IgD-negative memory B cell (primary cell): ENCODE measurements around the gene CD81. TPM values are rescaled to one million over a fixed set of nuclear protein-coding genes. Genes with fewer than 3 reads are reported as not detected.
"Not testable (repeated sequence)": the region's sequence is repeated elsewhere in the genome, so short reads cannot be mapped to it uniquely, and the experiment has no call there.

ENCODE experiments used
- H3K27ac Mint-ChIP-seq, 3 donors: one replicate each; pipeline ENCODE4 v1.8.0; 2020 to 2022; ENCODE audit warnings: mild to moderate bottlenecking in 3 of 3, mixed read lengths in 3 of 3, moderate library complexity in 1 of 3
- H3K27me3 Mint-ChIP-seq: one replicate; pipeline ENCODE4 v1.8.0; 2021; ENCODE audit warnings: mixed read lengths
- H3K36me3 Mint-ChIP-seq: one replicate; pipeline ENCODE4 v1.8.0; 2020; ENCODE audit warnings: mild to moderate bottlenecking, mixed read lengths
- H3K4me1 Mint-ChIP-seq, 3 donors: one replicate each; pipeline ENCODE4 v1.8.0; 2020 to 2022; ENCODE audit warnings: mixed read lengths in 3 of 3, mild to moderate bottlenecking in 1 of 3
- H3K4me3 Mint-ChIP-seq, 4 donors: one replicate each; pipeline ENCODE4 v1.8.0; 2020 to 2022; ENCODE audit warnings: mild to moderate bottlenecking in 4 of 4, mixed read lengths in 4 of 4, moderate library complexity in 3 of 4
- H3K9me3 Mint-ChIP-seq, 3 donors: one replicate each; pipeline ENCODE4 v1.8.0; 2020 to 2021; ENCODE audit warnings: mixed read lengths in 3 of 3, mild to moderate bottlenecking in 1 of 3
- polyA plus RNA-seq: library from polyadenylated mRNA; unstranded; fragments of 300-500 nt; fragmentation: Illumina TruSeq; gene quantifications from one replicate; pipeline ENCODE4 v1.2.3, GENCODE V29; 2021

The CD81 gene
- 195 TPM for polyA plus RNA-seq

GRCh38 chr11:2376751-2377451 is at the start of gene CD81:
Gene CD81, plus strand, starts transcription at chr11:2377310. Its CDS starts 240 bp downstream, at chr11:2377550.
- Mint-ChIP-seq H3K27me3 (no peaks in the 10 kb centered on the region), H3K9me3 (no peaks in the 10 kb centered on the region), H3K4me3 (peak within 1 kb of the TSS; percentile 84 to 93 (median 90)), H3K4me1 (peaks cover 9 to 17% (median 17%) of the 10 kb centered on the region in 3 donors), H3K27ac (peak within 1 kb of the TSS; percentile 31 to 91 (median 85)), H3K36me3 (no peaks in the 10 kb centered on the region)

- Mint-ChIP-seq H3K27ac (no peak overlapping the region), H3K9me3 (peaks cover under 1 to 9% (median 4%) of the 10 kb centered on the region in 3 donors), H3K4me3 (peak overlapping the region in 1 of 4 donors; percentile 12), H3K36me3 (no peaks in the 10 kb centered on the region), H3K27me3 (no peaks in the 10 kb centered on the region), H3K4me1 (peaks cover 0 to 2% (median 0%) of the 10 kb centered on the region in 3 donors)
Observed at GRCh38 chr11:2328021-2328420, 49.1 kb upstream of the CD81 start.

DNA sequence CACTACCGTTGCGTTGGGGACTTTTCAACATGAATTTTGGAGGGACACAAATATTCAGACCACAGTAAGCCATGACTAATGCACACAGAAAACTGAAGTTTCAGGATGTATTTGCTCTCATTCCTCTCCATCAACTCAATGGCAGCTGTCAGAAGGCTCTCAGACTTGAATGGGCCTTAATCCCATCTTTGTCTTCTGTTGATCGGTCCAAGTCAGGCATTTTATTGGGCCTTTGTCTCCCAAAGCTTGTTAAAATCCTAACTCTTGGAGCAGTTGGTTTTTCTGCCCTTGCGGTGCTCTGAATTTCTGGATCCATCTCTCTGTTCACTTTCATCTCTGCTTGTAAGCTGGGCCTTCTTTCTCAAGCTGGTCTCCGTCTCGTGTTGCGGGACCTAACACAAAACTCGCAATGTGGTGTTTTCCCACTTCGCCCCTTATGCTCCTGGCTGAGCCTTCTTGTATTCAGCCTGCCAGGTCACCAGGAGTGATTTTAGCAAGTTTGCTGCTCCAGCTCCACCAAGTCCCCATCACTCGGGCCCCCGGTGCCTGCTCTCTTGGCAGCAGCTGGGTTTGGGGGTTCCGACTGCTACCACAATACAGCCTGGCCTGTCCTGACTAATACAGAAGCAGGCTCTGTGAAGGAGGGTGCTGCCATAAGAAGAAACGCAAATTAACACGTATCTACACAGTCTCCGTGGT is 48.3 kb upstream of the CD81 start:
- peaks cover 0 to 9% (median 0%) of the 10 kb centered on the region in 3 donors for H3K9me3 Mint-ChIP-seq

DNA sequence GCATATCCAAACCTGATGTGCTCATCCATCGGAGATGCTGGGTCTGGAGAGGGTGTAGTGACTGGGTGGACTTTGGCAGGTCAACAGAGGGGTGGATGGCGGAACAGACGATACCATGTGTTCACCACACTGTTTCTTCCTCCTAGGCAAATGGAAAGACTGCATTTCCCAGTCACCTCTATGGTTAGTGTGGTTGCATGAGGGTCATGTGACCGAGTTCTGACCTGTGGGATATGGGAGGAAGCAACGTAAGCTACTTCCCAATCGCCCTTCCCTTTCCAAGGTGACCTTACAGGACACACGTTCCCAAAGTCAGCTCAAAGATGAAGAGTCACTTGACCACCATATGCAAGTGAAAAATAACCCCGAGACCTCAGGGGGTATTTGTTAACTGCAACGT is 47.6 kb upstream of the CD81 start:
- H3K4me3 Mint-ChIP-seq = no peak overlapping the region
- H3K9me3 Mint-ChIP-seq = peaks cover 0 to 9% (median 0%) of the 10 kb centered on the region in 3 donors
- H3K4me1 Mint-ChIP-seq = peaks cover 0 to 2% (median 0%) of the 10 kb centered on the region in 3 donors
- no peaks in the 10 kb centered on the region for H3K36me3 Mint-ChIP-seq
- peak overlapping the region in 1 of 3 donors; percentile 36 for H3K27ac Mint-ChIP-seq
- H3K27me3 Mint-ChIP-seq = no peaks in the 10 kb centered on the region

More for the DNA sequence above, 48.3 kb upstream of the CD81 start:
- H3K27me3 Mint-ChIP-seq = no peaks in the 10 kb centered on the region
- H3K27ac Mint-ChIP-seq = no peak overlapping the region
- no peak overlapping the region for H3K4me3 Mint-ChIP-seq
- H3K4me1 Mint-ChIP-seq = peaks cover 0 to 2% (median 0%) of the 10 kb centered on the region in 3 donors
- H3K36me3 Mint-ChIP-seq = no peaks in the 10 kb centered on the region

GRCh38 chr11:2330696-2331095 is 46.4 kb upstream of the CD81 start:
- no peaks in the 10 kb centered on the region for H3K36me3 Mint-ChIP-seq
- H3K27ac Mint-ChIP-seq = no peak overlapping the region
- H3K4me3 Mint-ChIP-seq = peak overlapping the region in 2 of 4 donors; percentile 57 to 71
- no peaks in the 10 kb centered on the region for H3K27me3 Mint-ChIP-seq
- H3K9me3 Mint-ChIP-seq = peaks cover 0 to 9% (median 0%) of the 10 kb centered on the region in 3 donors
- peaks cover 0 to 2% (median 0%) of the 10 kb centered on the region in 3 donors for H3K4me1 Mint-ChIP-seq

DNA sequence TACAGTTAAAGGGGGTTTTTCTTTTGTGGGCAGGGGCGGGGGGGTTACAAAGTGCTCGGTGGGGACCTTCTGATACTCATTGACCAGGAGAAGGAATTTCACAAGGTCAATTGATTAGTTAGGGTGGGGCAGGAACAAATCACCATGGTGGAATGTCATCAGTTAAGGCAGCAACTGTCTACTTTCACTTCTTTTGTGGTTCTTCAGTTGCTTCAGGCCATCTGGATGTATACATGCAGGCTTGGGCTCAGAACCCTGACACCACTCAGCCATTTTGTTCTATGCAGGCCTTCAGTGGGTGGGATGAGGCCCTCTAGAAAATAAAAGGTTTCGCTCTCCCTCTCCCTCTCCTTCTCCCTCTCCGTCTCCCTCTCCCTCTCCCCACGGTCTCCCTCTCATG is 45.7 kb upstream of the CD81 start:
- no peaks in the 10 kb centered on the region for H3K27me3 Mint-ChIP-seq
- peak overlapping the region in 1 of 4 donors; percentile 39 for H3K4me3 Mint-ChIP-seq

GRCh38 chr11:2332569-2332968 is 44.5 kb upstream of the CD81 start:
- H3K4me3 Mint-ChIP-seq, H3K9me3 Mint-ChIP-seq, H3K36me3 Mint-ChIP-seq, H3K27me3 Mint-ChIP-seq, H3K4me1 Mint-ChIP-seq, H3K27ac Mint-ChIP-seq: not testable (repeated sequence)

More for the DNA sequence above, 45.7 kb upstream of the CD81 start:
- Mint-ChIP-seq H3K9me3 (peaks cover 0 to 9% (median 0%) of the 10 kb centered on the region in 3 donors), H3K4me1 (no peaks in the 10 kb centered on the region), H3K27ac (no peak overlapping the region), H3K36me3 (no peaks in the 10 kb centered on the region)

GRCh38 chr11:2333486-2334205 is 43.5 kb upstream of the CD81 start:
- H3K4me3 Mint-ChIP-seq, H3K27me3 Mint-ChIP-seq: not testable (repeated sequence)

GRCh38 chr11:2335286-2335685 is 41.8 kb upstream of the CD81 start:
- H3K27ac Mint-ChIP-seq, H3K36me3 Mint-ChIP-seq, H3K4me3 Mint-ChIP-seq, H3K27me3 Mint-ChIP-seq, H3K9me3 Mint-ChIP-seq, H3K4me1 Mint-ChIP-seq: not testable (repeated sequence)

More at GRCh38 chr11:2333486-2334205, 43.5 kb upstream of the CD81 start:
- H3K4me1 Mint-ChIP-seq, H3K9me3 Mint-ChIP-seq, H3K36me3 Mint-ChIP-seq, H3K27ac Mint-ChIP-seq: not testable (repeated sequence)

GRCh38 chr11:2338760-2339159 is 38.4 kb upstream of the CD81 start:
- H3K27ac Mint-ChIP-seq, H3K4me3 Mint-ChIP-seq, H3K27me3 Mint-ChIP-seq, H3K9me3 Mint-ChIP-seq, H3K4me1 Mint-ChIP-seq, H3K36me3 Mint-ChIP-seq: not testable (repeated sequence)

GRCh38 chr11:2342557-2342956 is 34.6 kb upstream of the CD81 start:
- no peak overlapping the region for H3K4me3 Mint-ChIP-seq
- H3K36me3 Mint-ChIP-seq = peaks cover 4% of the 10 kb centered on the region
- no peak overlapping the region for H3K27ac Mint-ChIP-seq
- peaks cover 0 to 5% (median 1%) of the 10 kb centered on the region in 3 donors for H3K4me1 Mint-ChIP-seq
- H3K9me3 Mint-ChIP-seq = peaks cover 0 to 5% (median 3%) of the 10 kb centered on the region in 3 donors
- peaks cover 2% of the 10 kb centered on the region for H3K27me3 Mint-ChIP-seq

GRCh38 chr11:2342981-2343380 is 34.1 kb upstream of the CD81 start:
- no peak overlapping the region for H3K27ac Mint-ChIP-seq
- H3K4me1 Mint-ChIP-seq = peaks cover 0 to 5% (median 1%) of the 10 kb centered on the region in 3 donors
- H3K36me3 Mint-ChIP-seq = peaks cover 4% of the 10 kb centered on the region
- H3K27me3 Mint-ChIP-seq = peaks cover 2% of the 10 kb centered on the region
- H3K9me3 Mint-ChIP-seq = peaks cover 0 to 5% (median 3%) of the 10 kb centered on the region in 3 donors
- H3K4me3 Mint-ChIP-seq = no peak overlapping the region

- H3K9me3 Mint-ChIP-seq = peaks cover 1 to 6% (median 3%) of the 10 kb centered on the region in 3 donors
- H3K27me3 Mint-ChIP-seq = peaks cover 5% of the 10 kb centered on the region
- H3K36me3 Mint-ChIP-seq = peaks cover 4% of the 10 kb centered on the region
- no peak overlapping the region for H3K4me3 Mint-ChIP-seq
- H3K27ac Mint-ChIP-seq = no peak overlapping the region
- peaks cover 0 to 3% (median 1%) of the 10 kb centered on the region in 3 donors for H3K4me1 Mint-ChIP-seq
Observed at GRCh38 chr11:2343502-2343901, 33.6 kb upstream of the CD81 start.

DNA sequence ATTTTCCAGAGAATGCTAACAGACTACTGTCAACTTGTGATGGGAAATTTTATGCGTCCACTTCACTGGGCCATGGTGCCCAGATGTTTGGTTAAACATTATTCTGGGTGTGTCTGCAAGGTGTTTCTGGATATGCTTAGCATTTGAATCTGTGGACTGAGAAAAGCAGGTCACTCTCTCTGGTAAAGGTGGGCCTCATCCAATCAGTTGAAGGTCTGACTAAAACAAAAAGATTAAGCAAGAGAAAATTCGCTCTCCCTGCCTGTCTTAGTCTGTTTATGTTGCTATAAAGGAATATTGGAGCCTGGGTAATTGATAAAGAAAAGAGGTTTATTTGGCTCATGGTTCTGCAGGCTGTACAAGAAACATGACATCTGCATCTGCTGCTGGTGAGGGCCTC is 32.1 kb upstream of the CD81 start:
- Mint-ChIP-seq H3K4me1 (peaks cover 0 to 1% (median 0%) of the 10 kb centered on the region in 3 donors), H3K27me3 (peaks cover 5% of the 10 kb centered on the region), H3K9me3 (peaks cover 5 to 13% (median 6%) of the 10 kb centered on the region in 3 donors), H3K36me3 (peaks cover 6% of the 10 kb centered on the region), H3K27ac (no peak overlapping the region), H3K4me3 (no peak overlapping the region)

- no peak overlapping the region for H3K27ac Mint-ChIP-seq
Observed at GRCh38 chr11:2346014-2346413, 31.1 kb upstream of the CD81 start.

More at GRCh38 chr11:2346014-2346413, 31.1 kb upstream of the CD81 start:
- Mint-ChIP-seq H3K36me3 (peaks cover 9% of the 10 kb centered on the region), H3K4me1 (peaks cover 0 to 1% (median 0%) of the 10 kb centered on the region in 3 donors), H3K27me3 (peaks cover 5% of the 10 kb centered on the region), H3K4me3 (no peak overlapping the region), H3K9me3 (peaks cover 5 to 16% (median 8%) of the 10 kb centered on the region in 3 donors)
